Measurements from ENCODE around the gene EHD4. TPM values are rescaled to one million over a fixed set of nuclear protein-coding genes. Genes with fewer than 3 reads are reported as not detected.

The EHD4 gene
- polyA plus RNA-seq, 1 donor (not counting 4 experiments of a cell fraction or from before 2014, with no cell fraction given) = 31.5 TPM

GRCh38 chr15:41896566-41896965, 75.8 kb downstream of the EHD4 start:
- H3K9ac ChIP-seq (ENCODE audit: control insufficient read depth, extremely low read depth, insufficient read depth, low read length) = no peak overlapping the region
- no peak overlapping the region for H3K4me2 ChIP-seq (ENCODE audit: control insufficient read depth, extremely low read depth, insufficient read depth, low read depth, low read length)
- H3K27me3 ChIP-seq (ENCODE audit: control insufficient read depth, extremely low read depth, insufficient read depth, low read length) = no peaks in the 10 kb centered on the region
- TF ChIP-seq EZH2 (IDR thresholded peaks at IDR 0.05; ENCODE audit: low read length) (no peak), CTCF (optimal IDR thresholded peaks at IDR 0.05 in 1 of 3, IDR thresholded peaks at IDR 0.05 in 1 of 3, conservative IDR thresholded peaks at IDR 0.05 in 1 of 3; ENCODE audit: extremely low read depth in 1 of 3, insufficient read depth in 2 of 3, low read length in 3 of 3) (no peak)
- no peak overlapping the region for H3K27ac ChIP-seq (ENCODE audit: control insufficient read depth, insufficient read depth, low read length)
- no peaks in the 10 kb centered on the region for H3K79me2 ChIP-seq (ENCODE audit: control insufficient read depth, insufficient read depth, low read length)
- no peaks in the 10 kb centered on the region for H3K9me1 ChIP-seq (ENCODE audit: control insufficient read depth, extremely low read depth, insufficient read depth, low read length)
- peaks cover 5 to 17% of the 10 kb centered on the region in 2 experiments for H3K36me3 ChIP-seq (ENCODE audit: control insufficient read depth in 2 of 2, extremely low read depth in 1 of 2, insufficient read depth in 2 of 2, low read length in 2 of 2)
- H3K4me3 ChIP-seq (ENCODE audit: control insufficient read depth in 2 of 3, extremely low read depth in 1 of 3, insufficient read depth in 2 of 3, low read depth in 1 of 3, low read length in 3 of 3) = no peak overlapping the region
- no peak for DNase-seq (ENCODE audit: low read depth, low spot score)
- peaks cover 19% of the 10 kb centered on the region for H3K4me1 ChIP-seq (ENCODE audit: control insufficient read depth, extremely low read depth, insufficient read depth, low read length)
- no peak overlapping the region for H2AFZ ChIP-seq (ENCODE audit: control insufficient read depth, low read length)
- dilution Hi-C loops (cut with MboI; ENCODE audit: extremely low pct_ligation_motif_present, low sequenced_read_pairs) = no loop called here
- no peaks in the 10 kb centered on the region for H3K9me3 ChIP-seq (ENCODE audit: control insufficient read depth, low read depth, low read length)
- FAIRE-seq = no peak
- H4K20me1 ChIP-seq (ENCODE audit: control insufficient read depth, extremely low read depth, insufficient read depth, low read length) = no peaks in the 10 kb centered on the region

- Histone ChIP-seq H3K79me2 (ENCODE audit: control insufficient read depth, insufficient read depth, low read length) (no peaks in the 10 kb centered on the region), H3K4me3 (ENCODE audit: control insufficient read depth in 2 of 3, extremely low read depth in 1 of 3, insufficient read depth in 2 of 3, low read depth in 1 of 3, low read length in 3 of 3) (no peak overlapping the region), H4K20me1 (ENCODE audit: control insufficient read depth, extremely low read depth, insufficient read depth, low read length) (no peaks in the 10 kb centered on the region), H3K4me2 (ENCODE audit: control insufficient read depth, extremely low read depth, insufficient read depth, low read depth, low read length) (no peak overlapping the region), H2AFZ (ENCODE audit: control insufficient read depth, low read length) (no peak overlapping the region), H3K9me1 (ENCODE audit: control insufficient read depth, extremely low read depth, insufficient read depth, low read length) (no peaks in the 10 kb centered on the region), H3K36me3 (ENCODE audit: control insufficient read depth in 2 of 2, extremely low read depth in 1 of 2, insufficient read depth in 2 of 2, low read length in 2 of 2) (peaks cover 5 to 17% of the 10 kb centered on the region in 2 experiments), H3K4me1 (ENCODE audit: control insufficient read depth, extremely low read depth, insufficient read depth, low read length) (peaks cover 19% of the 10 kb centered on the region), H3K9ac (ENCODE audit: control insufficient read depth, extremely low read depth, insufficient read depth, low read length) (no peak overlapping the region), H3K27ac (ENCODE audit: control insufficient read depth, insufficient read depth, low read length) (no peak overlapping the region), H3K9me3 (ENCODE audit: control insufficient read depth, low read depth, low read length) (no peaks in the 10 kb centered on the region), H3K27me3 (ENCODE audit: control insufficient read depth, extremely low read depth, insufficient read depth, low read length) (no peaks in the 10 kb centered on the region)
- TF ChIP-seq CTCF (optimal IDR thresholded peaks at IDR 0.05 in 1 of 3, IDR thresholded peaks at IDR 0.05 in 1 of 3, conservative IDR thresholded peaks at IDR 0.05 in 1 of 3; ENCODE audit: extremely low read depth in 1 of 3, insufficient read depth in 2 of 3, low read length in 3 of 3) = no peak
- no peak for TF ChIP-seq EZH2 (IDR thresholded peaks at IDR 0.05; ENCODE audit: low read length)
- dilution Hi-C loops (cut with MboI; ENCODE audit: extremely low pct_ligation_motif_present, low sequenced_read_pairs) = no loop called here
- DNase-seq (ENCODE audit: low read depth, low spot score) (no peak), FAIRE-seq (no peak)
These were observed 76.4 kb downstream of the EHD4 start for GRCh38 chr15:41895957-41896356.
